ENCODE results near the gene COMMD3. TPM values are rescaled to one million over a fixed set of nuclear protein-coding genes. Genes with fewer than 3 reads are reported as not detected.
A peak's percentile ranks its signal among the peaks of the same experiment; 100 is the strongest.

COMMD3 gene
- total RNA-seq, 4 donors from 2014 or later, result 25.5 to 41.1 (median 31.5) TPM

GRCh38 chr10:22339761-22340328 lies 23.7 kb downstream of the COMMD3 start:
- peak overlapping the region; percentile 96 to 98 (median 98) for H3K27ac ChIP-seq (replicated peaks in 1 of 4)
- 2% methylated on average over 13 of the region's 13 CpGs for whole genome bisulfite sequencing
- TF ChIP-seq EP300 (IDR thresholded peaks at IDR 0.05) (peak; percentile 56), CTCF (IDR thresholded peaks at IDR 0.05) (no peak)

DNA sequence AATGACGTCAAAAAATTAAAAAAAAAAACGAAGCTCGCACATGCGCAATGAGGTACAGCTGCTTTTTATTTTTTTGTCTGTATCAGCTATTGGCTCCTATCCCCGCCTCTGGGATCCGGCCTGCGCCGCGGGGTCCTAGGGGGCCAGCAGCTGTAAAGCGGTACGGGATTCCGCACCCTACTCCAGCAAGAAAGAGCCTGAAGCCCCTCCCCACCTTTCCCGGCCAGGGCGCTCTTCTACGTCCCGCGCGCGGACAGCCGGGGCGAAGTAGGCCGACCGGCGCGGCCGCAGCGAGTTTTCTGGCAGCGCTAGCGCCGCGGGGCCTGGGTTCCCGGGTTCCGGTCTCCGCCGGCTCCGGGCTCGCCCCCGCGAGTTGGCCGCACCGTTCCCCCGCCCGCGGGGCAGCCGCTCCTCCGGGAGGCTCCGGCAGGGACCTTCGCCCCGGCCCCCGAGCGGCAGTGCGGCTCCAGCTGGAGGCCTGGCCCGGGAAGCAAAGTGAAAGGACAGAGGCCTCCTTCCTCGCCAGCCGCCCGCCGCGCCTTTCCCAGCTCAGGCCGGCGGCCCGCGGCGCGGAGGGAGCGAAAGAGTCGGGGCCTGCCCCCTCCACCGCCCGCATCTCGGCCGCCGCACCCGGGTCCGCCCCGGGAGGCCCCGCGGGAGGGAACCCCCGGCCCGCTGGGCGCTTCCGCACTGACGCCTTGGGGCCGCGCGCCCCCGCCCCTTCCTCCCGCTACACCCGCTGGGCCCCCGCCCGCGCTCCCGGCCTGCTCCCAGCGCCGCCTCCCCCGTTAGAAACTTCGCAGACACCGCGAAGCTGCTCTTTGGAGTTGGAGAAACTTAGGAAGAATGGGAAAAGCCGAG lies 24.4 kb downstream of the COMMD3 start:
- intact Hi-C loops (cut with DNase I), result loop anchor here (5.0 to 10.0 kb wide), 3 partner anchors 97 to 754 kb away; partner anchors contain the start of gene MSRB2
- Histone ChIP-seq H3K9me3 (no peaks in the 10 kb centered on the region), H3K36me3 (no peaks in the 10 kb centered on the region), H3K27ac (replicated peaks in 1 of 4) (peak overlapping the region; percentile 96 to 98 (median 98)), H3K4me3 (peak overlapping the region; percentile 81 to 93 (median 86)), H3K4me1 (peaks cover 33 to 44% (median 37%) of the 10 kb centered on the region in 4 donors), H3K27me3 (peaks cover 30 to 83% (median 79%) of the 10 kb centered on the region in 4 donors)
- no peak for TF ChIP-seq EP300 (IDR thresholded peaks at IDR 0.05)
- peak; percentile 6 for TF ChIP-seq POLR2A (IDR thresholded peaks at IDR 0.05; ENCODE audit: low read depth)
- peak; percentile 75 to 86 for TF ChIP-seq POLR2AphosphoS5 (IDR thresholded peaks at IDR 0.05)
- no peak for TF ChIP-seq CTCF (IDR thresholded peaks at IDR 0.05)
- under 1% methylated on average over 13 of the region's 98 CpGs for WGBS
- DNase-seq (ENCODE audit: extremely low spot score), result no peak

More at GRCh38 chr10:22339761-22340328, 23.7 kb downstream of the COMMD3 start:
- H3K9me3 ChIP-seq, result no peaks in the 10 kb centered on the region
- no peaks in the 10 kb centered on the region for H3K36me3 ChIP-seq
- H3K4me3 ChIP-seq, result peak overlapping the region; percentile 81 to 93 (median 86)
- H3K27me3 ChIP-seq, result peaks cover 31 to 83% (median 79%) of the 10 kb centered on the region in 4 donors
- peaks cover 34 to 44% (median 38%) of the 10 kb centered on the region in 4 donors for H3K4me1 ChIP-seq
- DNase-seq (ENCODE audit: extremely low spot score), result no peak
- intact Hi-C loops (cut with DNase I), result loop anchor here (5.0 to 10.0 kb wide), 3 partner anchors 97 to 755 kb away; partner anchors contain the start of gene MSRB2

DNA sequence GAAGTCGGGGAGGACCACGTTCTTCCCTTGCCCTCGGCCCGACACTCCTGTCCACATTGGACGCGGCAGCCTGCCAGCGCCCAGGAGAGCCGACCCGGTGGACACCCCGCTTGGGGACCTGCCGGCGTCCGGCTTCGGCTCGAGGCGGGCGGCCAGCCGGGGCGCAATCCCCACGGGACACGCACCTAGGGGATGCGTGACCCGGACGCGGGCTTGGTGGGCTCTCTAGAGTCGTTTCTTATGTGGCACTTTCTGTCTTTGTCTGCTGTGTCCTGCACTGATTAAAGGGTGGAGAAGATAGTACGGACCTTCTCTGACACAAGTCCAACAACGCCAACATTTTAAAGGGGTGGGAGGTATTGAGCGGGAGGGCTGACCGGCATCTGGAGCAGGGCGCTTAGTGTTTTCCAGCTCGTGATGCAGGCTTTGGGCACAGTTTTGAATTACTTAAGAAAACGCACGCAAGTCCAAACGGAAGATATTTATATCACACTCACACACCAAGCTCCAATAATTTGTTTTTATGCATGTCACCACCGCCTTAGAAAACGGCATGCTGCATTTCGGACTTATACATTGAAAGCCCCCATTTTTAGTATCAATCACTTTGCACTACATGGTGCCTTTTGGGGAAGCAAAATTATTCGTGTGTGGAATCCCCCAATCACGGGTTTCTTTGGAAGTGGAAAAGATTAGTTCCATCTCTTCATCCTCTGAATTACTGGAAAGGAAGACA lies 25.2 kb downstream of the COMMD3 start:
- peaks cover 25 to 40% (median 30%) of the 10 kb centered on the region in 4 donors for H3K4me1 ChIP-seq
- H3K27ac ChIP-seq (replicated peaks in 1 of 4), result peak overlapping the region; percentile 96 to 98 (median 98)
- intact Hi-C loops (cut with DNase I), result loop anchor here (5.0 to 10.0 kb wide), 3 partner anchors 96 to 753 kb away; partner anchors contain the start of gene MSRB2
- H3K4me3 ChIP-seq, result peak overlapping the region; percentile 81 to 93 (median 86)
- 3% methylated on average over 34 of the region's 40 CpGs for WGBS
- H3K9me3 ChIP-seq, result no peaks in the 10 kb centered on the region
- no peak for TF ChIP-seq POLR2A (IDR thresholded peaks at IDR 0.05; ENCODE audit: low read depth)
- TF ChIP-seq CTCF (IDR thresholded peaks at IDR 0.05), result no peak
- TF ChIP-seq POLR2AphosphoS5 (IDR thresholded peaks at IDR 0.05), result no peak
- H3K36me3 ChIP-seq, result no peaks in the 10 kb centered on the region
- peaks cover 28 to 83% (median 78%) of the 10 kb centered on the region in 4 donors for H3K27me3 ChIP-seq
- DNase-seq (ENCODE audit: extremely low spot score), result no peak

GRCh38 chr10:22341926-22342196 lies 25.7 kb downstream of the COMMD3 start:
- H3K9me3 ChIP-seq, result no peaks in the 10 kb centered on the region
- WGBS, result 46% methylated on average over 3 of the region's 3 CpGs
- TF ChIP-seq POLR2AphosphoS5 (IDR thresholded peaks at IDR 0.05) (no peak), CTCF (IDR thresholded peaks at IDR 0.05) (no peak), EP300 (IDR thresholded peaks at IDR 0.05) (no peak)
- peaks cover 23 to 83% (median 77%) of the 10 kb centered on the region in 4 donors for H3K27me3 ChIP-seq
- no peak overlapping the region for H3K27ac ChIP-seq (replicated peaks in 1 of 4)
- intact Hi-C loops (cut with DNase I), result loop anchor here (5.0 to 10.0 kb wide), 3 partner anchors 95 to 753 kb away; partner anchors contain the start of gene MSRB2
- H3K36me3 ChIP-seq, result no peaks in the 10 kb centered on the region
- H3K4me3 ChIP-seq, result no peak overlapping the region
- DNase-seq (ENCODE audit: extremely low spot score), result no peak
- H3K4me1 ChIP-seq, result peaks cover 21 to 35% (median 25%) of the 10 kb centered on the region in 4 donors

Measured in esophagus muscularis mucosa (tissue), 4 donors.